ENCODE data around the gene SAA4.
"Not testable (repeated sequence)": the region's sequence is repeated elsewhere in the genome, so short reads cannot be mapped to it uniquely, and the experiment has no call there.

The SAA4 gene

GRCh38 chr11:18246379-18247190 lies 10.0 kb upstream of the SAA4 start:
- not testable (repeated sequence) for DNase-seq (ENCODE audit: low read depth)

- DNase-seq (ENCODE audit: low read depth), result no peak
These were observed 8.8 kb upstream of the SAA4 start for GRCh38 chr11:18245396-18245795.

GRCh38 chr11:18243783-18244362 lies 7.3 kb upstream of the SAA4 start:
- DNase-seq (ENCODE audit: low read depth), result no peak

- no peak for DNase-seq (ENCODE audit: low read depth)
These were observed 3.1 kb upstream of the SAA4 start for GRCh38 chr11:18239655-18240054.

GRCh38 chr11:18235394-18236334 lies 938 bp downstream of the SAA4 start:
- no peak for DNase-seq (ENCODE audit: low read depth)

GRCh38 chr11:18233912-18234311 lies 2.7 kb downstream of the SAA4 start:
- no peak for DNase-seq (ENCODE audit: low read depth)

- DNase-seq (ENCODE audit: low read depth), result no peak
These were observed 5.7 kb downstream of the SAA4 start for GRCh38 chr11:18230859-18231258.

GRCh38 chr11:18229501-18229900 lies 7.1 kb downstream of the SAA4 start:
- no peak for DNase-seq (ENCODE audit: low read depth)

GRCh38 chr11:18225913-18226312 lies 10.7 kb downstream of the SAA4 start:
- no peak for DNase-seq (ENCODE audit: low read depth)

GRCh38 chr11:18223591-18224387 lies 12.8 kb downstream of the SAA4 start:
- no peak for DNase-seq (ENCODE audit: low read depth)

- no peak for DNase-seq (ENCODE audit: low read depth)
These were observed 13.7 kb downstream of the SAA4 start for GRCh38 chr11:18222814-18223421.

GRCh38 chr11:18221274-18221876 lies 15.2 kb downstream of the SAA4 start:
- DNase-seq (ENCODE audit: low read depth), result no peak

- DNase-seq (ENCODE audit: low read depth), result no peak
These were observed 27.5 kb downstream of the SAA4 start for GRCh38 chr11:18209058-18209457.

GRCh38 chr11:18204771-18205170 lies 31.8 kb downstream of the SAA4 start:
- DNase-seq (ENCODE audit: low read depth), result no peak

GRCh38 chr11:18204220-18204619 lies 32.4 kb downstream of the SAA4 start:
- no peak for DNase-seq (ENCODE audit: low read depth)

- no peak for DNase-seq (ENCODE audit: low read depth)
These were observed 32.9 kb downstream of the SAA4 start for GRCh38 chr11:18203723-18204122.

- DNase-seq (ENCODE audit: low read depth), result not testable (repeated sequence)
These were observed 38.9 kb downstream of the SAA4 start for GRCh38 chr11:18197738-18198137.

- DNase-seq (ENCODE audit: low read depth), result no peak
These were observed 40.1 kb downstream of the SAA4 start for GRCh38 chr11:18196532-18196931.

- DNase-seq (ENCODE audit: low read depth), result no peak
These were observed 43.6 kb downstream of the SAA4 start for GRCh38 chr11:18193010-18193409.

GRCh38 chr11:18191376-18191775 lies 45.2 kb downstream of the SAA4 start:
- no peak for DNase-seq (ENCODE audit: low read depth)
